ENCODE data around the gene MBTD1. TPM values are rescaled to one million over a fixed set of nuclear protein-coding genes. Genes with fewer than 3 reads are reported as not detected.

The MBTD1 gene
- total and polyA plus RNA-seq, 9 of the 15 experiments (the other 6 are each of a cell fraction or from before 2014, with no cell fraction given): 2.1 to 26.3 (median 13.3) TPM

GRCh38 chr17:51153210-51154072 lies 106.4 kb downstream of the MBTD1 start, which contains the start of gene NME1 (continued):
- TF ChIP-seq NKRF (IDR thresholded peaks at IDR 0.05; ENCODE audit: borderline replicate concordance) (peak; percentile 100), IRF2 (CRISPR knock-in tag; IDR thresholded peaks at IDR 0.05) (no peak), NFIC (IDR thresholded peaks at IDR 0.05) (peak; percentile 80), ELK3 (CRISPR knock-in tag; IDR thresholded peaks at IDR 0.05) (no peak), MEF2D (tag; conservative IDR thresholded peaks at IDR 0.05; ENCODE audit: low read depth) (peak; percentile 80), ZC3H8 (IDR thresholded peaks at IDR 0.05) (peak; percentile 88), MXI1 (IDR thresholded peaks at IDR 0.05; ENCODE audit: low read depth, low read length) (peak; percentile 98), CHAMP1 (IDR thresholded peaks at IDR 0.05) (peak; percentile 91), SMARCA5 (IDR thresholded peaks at IDR 0.05) (peak; percentile 14; the same call in 1 of the 2 replicates), SRSF3 (IDR thresholded peaks at IDR 0.05; ENCODE audit: insufficient read depth, low read length) (no peak), GABPB1 (CRISPR knock-in tag; IDR thresholded peaks at IDR 0.05) (peak; percentile 100), SMARCE1 (IDR thresholded peaks at IDR 0.05) (peak; percentile 66; the same call in 1 of the 2 replicates), REST (IDR thresholded peaks at IDR 0.05; ENCODE audit: borderline replicate concordance) (peak; percentile 90), REST (CRISPR knock-in tag; IDR thresholded peaks at IDR 0.05; ENCODE audit: low read depth) (peak; percentile 65; the same call in 1 of the 2 replicates), HLTF (IDR thresholded peaks at IDR 0.05) (peak; percentile 97)
